ENCODE results near the gene BACH2. TPM values are rescaled to one million over a fixed set of nuclear protein-coding genes. Genes with fewer than 3 reads are reported as not detected.

Gene BACH2
- total RNA-seq, 4 donors from 2014 or later, result 4.2 to 9.8 (median 5.8) TPM

GRCh38 chr6:90111387-90111786, 185.3 kb downstream of the BACH2 start:
- Histone ChIP-seq H3K27me3 (no peaks in the 10 kb centered on the region), H3K9me3 (peaks cover 0 to 17% (median 0%) of the 10 kb centered on the region in 4 donors), H3K36me3 (no peaks in the 10 kb centered on the region), H3K27ac (replicated peaks in 1 of 4) (no peak overlapping the region), H3K4me1 (peaks cover 0 to 6% (median 2%) of the 10 kb centered on the region in 4 donors), H3K4me3 (no peak overlapping the region)
- WGBS, result 89% methylated on average over 2 of the region's 2 CpGs
- no peak for TF ChIP-seq POLR2A (IDR thresholded peaks at IDR 0.05; ENCODE audit: low read depth)
- TF ChIP-seq POLR2AphosphoS5 (IDR thresholded peaks at IDR 0.05), result no peak
- no peak for TF ChIP-seq CTCF (IDR thresholded peaks at IDR 0.05)
- TF ChIP-seq EP300 (IDR thresholded peaks at IDR 0.05), result no peak
- DNase-seq (ENCODE audit: extremely low spot score), result no peak
- intact Hi-C loops (cut with DNase I), result no loop called here

DNA sequence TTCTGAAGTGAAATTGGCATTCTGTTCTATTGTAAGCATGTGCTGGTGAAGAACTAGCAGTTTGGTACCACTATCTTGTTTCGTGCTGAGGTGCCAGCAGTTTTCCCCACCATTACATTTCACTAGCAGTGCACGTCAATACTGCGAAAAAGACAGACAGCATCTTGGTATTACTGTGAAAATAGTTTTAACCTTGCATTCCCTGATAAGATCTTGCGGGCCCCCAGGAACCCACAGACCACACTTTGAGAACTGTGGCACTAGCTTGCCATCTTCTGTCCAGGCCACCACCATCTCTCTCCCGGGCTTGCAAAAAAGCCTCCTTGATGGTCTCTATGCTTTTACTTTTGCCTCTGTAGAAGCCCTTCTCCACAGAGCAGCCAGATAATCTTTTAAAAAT, 185.7 kb downstream of the BACH2 start:
- peaks cover 0 to 6% (median 2%) of the 10 kb centered on the region in 4 donors for H3K4me1 ChIP-seq
- intact Hi-C loops (cut with DNase I), result no loop called here
- H3K9me3 ChIP-seq, result peaks cover 0 to 17% (median 0%) of the 10 kb centered on the region in 4 donors
- no peaks in the 10 kb centered on the region for H3K36me3 ChIP-seq
- no peaks in the 10 kb centered on the region for H3K27me3 ChIP-seq
- no peak overlapping the region for H3K27ac ChIP-seq (replicated peaks in 1 of 4)
- TF ChIP-seq CTCF (IDR thresholded peaks at IDR 0.05), result no peak
- TF ChIP-seq POLR2A (IDR thresholded peaks at IDR 0.05; ENCODE audit: low read depth), result no peak
- no peak for TF ChIP-seq EP300 (IDR thresholded peaks at IDR 0.05)
- no peak for TF ChIP-seq POLR2AphosphoS5 (IDR thresholded peaks at IDR 0.05)
- WGBS, result 96% methylated on average over 5 of the region's 5 CpGs
- no peak overlapping the region for H3K4me3 ChIP-seq
- DNase-seq (ENCODE audit: extremely low spot score), result no peak

DNA sequence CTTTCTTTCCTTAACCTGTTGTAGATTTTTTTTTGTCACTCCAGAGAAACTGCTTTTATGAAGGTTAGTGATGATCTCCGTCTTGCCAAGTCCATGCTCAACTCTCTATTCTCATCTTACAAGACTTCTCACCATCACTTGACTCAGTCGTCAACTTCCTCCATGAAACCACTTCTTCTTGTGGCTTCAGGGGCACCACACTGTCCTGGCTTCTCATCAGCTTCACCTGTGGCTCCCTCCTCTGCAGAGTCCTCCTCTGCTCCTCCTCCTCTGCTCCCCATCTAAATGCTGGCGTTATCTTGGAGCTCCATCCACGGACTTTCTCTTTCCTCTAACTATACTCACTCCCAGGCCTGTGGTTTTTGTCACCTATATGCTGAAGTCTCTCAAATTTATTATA, 187.5 kb downstream of the BACH2 start:
- intact Hi-C loops (cut with DNase I), result no loop called here
- no peak for TF ChIP-seq POLR2A (IDR thresholded peaks at IDR 0.05; ENCODE audit: low read depth)
- no peak overlapping the region for H3K4me3 ChIP-seq
- WGBS, result 92% methylated on average over 4 of the region's 4 CpGs
- H3K27ac ChIP-seq (replicated peaks in 1 of 4), result no peak overlapping the region
- H3K27me3 ChIP-seq, result no peaks in the 10 kb centered on the region
- peaks cover 0 to 14% (median 0%) of the 10 kb centered on the region in 4 donors for H3K9me3 ChIP-seq
- DNase-seq (ENCODE audit: extremely low spot score), result no peak
- H3K4me1 ChIP-seq, result peaks cover 0 to 6% (median 2%) of the 10 kb centered on the region in 4 donors
- H3K36me3 ChIP-seq, result no peaks in the 10 kb centered on the region

DNA sequence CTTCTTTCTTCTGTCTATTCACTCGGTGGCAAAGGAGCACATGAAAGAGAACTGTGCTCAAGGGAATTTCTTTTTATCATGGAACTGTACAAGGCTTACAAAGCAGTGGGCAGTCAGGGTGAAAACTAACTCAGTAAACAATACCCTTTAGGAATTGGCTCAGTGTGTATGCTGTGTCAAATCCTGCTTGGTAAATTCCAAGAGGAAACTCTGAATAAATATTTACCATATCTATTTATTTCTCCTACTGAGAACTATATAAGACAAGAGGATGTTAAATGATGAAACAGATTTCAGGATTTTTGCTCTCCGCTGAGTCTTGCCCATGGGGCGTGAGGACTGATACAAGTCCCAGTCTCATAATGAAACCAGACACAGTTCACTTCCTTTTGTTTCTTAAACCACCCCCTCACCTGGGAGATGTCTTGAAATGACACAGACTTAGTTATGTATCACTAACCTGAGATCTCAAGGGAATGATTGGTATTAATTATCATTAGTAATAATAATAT, 188.8 kb downstream of the BACH2 start:
- H3K9me3 ChIP-seq, result peaks cover 0 to 1% (median 0%) of the 10 kb centered on the region in 4 donors
- TF ChIP-seq POLR2AphosphoS5 (IDR thresholded peaks at IDR 0.05) (no peak), EP300 (IDR thresholded peaks at IDR 0.05) (no peak), CTCF (IDR thresholded peaks at IDR 0.05) (no peak), POLR2A (IDR thresholded peaks at IDR 0.05; ENCODE audit: low read depth) (no peak)
- WGBS, result 64% methylated on average over 3 of the region's 3 CpGs
- H3K27ac ChIP-seq (replicated peaks in 1 of 4), result no peak overlapping the region
- H3K27me3 ChIP-seq, result no peaks in the 10 kb centered on the region
- H3K36me3 ChIP-seq, result no peaks in the 10 kb centered on the region
- no peak for DNase-seq (ENCODE audit: extremely low spot score)
- peaks cover 0 to 6% (median 2%) of the 10 kb centered on the region in 4 donors for H3K4me1 ChIP-seq
- H3K4me3 ChIP-seq, result no peak overlapping the region
- intact Hi-C loops (cut with DNase I), result no loop called here

DNA sequence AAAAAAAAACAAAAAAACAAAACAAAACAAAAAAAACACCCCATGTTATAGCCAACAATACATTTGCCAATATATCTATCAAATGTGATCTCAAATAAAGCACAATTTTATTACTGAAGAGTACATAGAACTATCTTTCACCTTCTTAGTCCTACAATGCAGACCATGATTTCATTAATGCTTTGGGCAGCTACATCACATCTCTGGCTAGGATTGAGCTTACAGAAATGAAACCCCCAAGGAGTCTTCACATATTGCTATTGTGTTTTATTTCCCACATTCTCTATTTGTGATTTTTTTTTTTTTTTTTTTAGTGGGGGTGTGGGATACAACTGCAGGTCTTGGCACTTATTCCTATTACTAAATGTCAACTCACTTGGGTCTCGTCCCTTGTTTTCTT, 189.3 kb downstream of the BACH2 start:
- H3K4me1 ChIP-seq, result peaks cover 0 to 6% (median 2%) of the 10 kb centered on the region in 4 donors
- H3K27me3 ChIP-seq, result no peaks in the 10 kb centered on the region
- no peak for DNase-seq (ENCODE audit: extremely low spot score)
- no peaks in the 10 kb centered on the region for H3K36me3 ChIP-seq
- no peak overlapping the region for H3K27ac ChIP-seq (replicated peaks in 1 of 4)
- H3K4me3 ChIP-seq, result no peak overlapping the region
- 52% methylated on average over 1 of the region's 1 CpG for WGBS
- intact Hi-C loops (cut with DNase I), result no loop called here
- TF ChIP-seq POLR2AphosphoS5 (IDR thresholded peaks at IDR 0.05), result no peak
- no peak for TF ChIP-seq CTCF (IDR thresholded peaks at IDR 0.05)
- no peak for TF ChIP-seq EP300 (IDR thresholded peaks at IDR 0.05)
- no peak for TF ChIP-seq POLR2A (IDR thresholded peaks at IDR 0.05; ENCODE audit: low read depth)
- no peaks in the 10 kb centered on the region for H3K9me3 ChIP-seq
